GM18498 (cell line): ENCODE measurements around the gene ECE1.
A peak's percentile ranks its signal among the peaks of the same experiment; 100 is the strongest.

ENCODE experiments used
- ATAC-seq: cut with Tn5 transposase; IDR thresholded peaks from one replicate; pipeline ENCODE4 v1.9.1; 2021; ENCODE audit warnings: mild to moderate bottlenecking, moderate library complexity; ENCODE audit not compliant: unreplicated experiment

The ECE1 gene

DNA sequence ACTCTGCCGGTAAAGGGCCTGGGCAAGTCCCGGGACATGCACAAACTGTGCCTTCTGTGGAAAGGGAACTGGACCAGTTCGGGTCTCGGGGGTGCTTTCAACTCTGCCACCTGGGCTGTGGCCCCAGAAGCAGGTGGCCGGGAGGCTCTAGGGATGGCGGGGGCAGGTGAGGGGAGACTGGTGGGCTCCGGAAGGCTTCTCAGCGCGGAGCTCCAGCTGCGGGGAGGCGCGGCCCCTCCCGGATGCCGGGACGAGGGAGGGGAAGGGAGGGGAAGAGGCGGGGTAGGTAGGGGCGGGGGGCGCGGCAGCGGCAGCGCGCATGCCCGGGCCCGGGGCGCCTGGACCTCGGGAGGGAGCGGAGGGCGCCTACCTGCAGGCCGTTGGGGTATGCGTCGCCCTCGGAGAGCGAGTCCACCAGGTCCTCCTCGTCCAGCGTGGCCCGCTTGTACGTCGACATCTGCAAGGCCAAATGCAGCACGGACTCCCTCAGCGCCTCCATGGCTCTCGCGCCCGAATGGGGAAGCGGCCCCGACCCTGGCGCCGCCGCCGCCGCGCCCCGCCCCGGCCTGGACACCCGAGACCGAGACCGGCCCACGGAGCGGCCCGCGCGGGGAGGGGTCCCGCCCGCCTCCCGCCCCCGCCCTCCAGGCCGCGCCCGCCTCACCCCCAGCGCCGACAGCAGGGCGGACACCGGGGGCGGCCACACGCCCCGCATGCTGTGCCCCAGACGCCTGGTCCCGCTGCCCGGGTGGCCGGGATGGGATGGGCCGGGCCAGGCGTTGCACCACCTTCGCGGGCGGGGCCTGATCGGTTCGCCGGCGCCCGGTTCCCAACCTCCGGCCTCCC lies at the start of gene ECE1:
TSS of gene ECE1 (minus strand) at position 764 of the 846 bp plus-strand sequence. CDS start at position 715, 49 bp downstream.
- ATAC-seq: no peak

- no peak for ATAC-seq
Observed at GRCh38 chr1:21339356-21340229, 49.3 kb upstream of the ECE1 start.

GRCh38 chr1:21338573-21339355 lies 48.5 kb upstream of the ECE1 start:
- no peak for ATAC-seq

GRCh38 chr1:21337928-21338572 lies 47.8 kb upstream of the ECE1 start:
- no peak for ATAC-seq

- no peak for ATAC-seq
Observed at GRCh38 chr1:21337454-21337927, 47.2 kb upstream of the ECE1 start.

GRCh38 chr1:21337010-21337437 lies 46.8 kb upstream of the ECE1 start:
- ATAC-seq: no peak

DNA sequence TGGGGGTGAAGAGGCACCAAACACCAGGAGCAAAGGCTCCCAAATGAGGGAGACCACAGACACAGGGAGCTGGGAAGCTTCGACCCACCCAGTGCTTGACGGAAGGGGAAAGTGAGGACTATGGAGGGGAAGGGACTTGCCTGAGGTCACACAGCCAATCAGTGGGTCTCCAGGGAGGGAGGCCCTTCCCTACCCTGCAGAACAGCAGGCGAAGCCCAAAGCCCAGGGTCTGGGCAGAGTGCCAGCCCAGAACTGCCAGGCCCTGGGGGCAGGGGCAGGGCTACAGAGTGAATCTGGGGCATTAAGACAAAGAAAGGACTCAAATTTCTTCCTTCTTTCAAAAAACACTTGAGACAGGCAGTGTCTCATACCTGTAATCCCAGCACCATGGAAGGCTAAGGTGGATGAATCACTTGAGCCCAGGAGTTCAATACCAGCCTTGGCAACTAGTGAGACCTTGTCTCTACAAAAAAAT lies 45.5 kb upstream of the ECE1 start:
- ATAC-seq: no peak

DNA sequence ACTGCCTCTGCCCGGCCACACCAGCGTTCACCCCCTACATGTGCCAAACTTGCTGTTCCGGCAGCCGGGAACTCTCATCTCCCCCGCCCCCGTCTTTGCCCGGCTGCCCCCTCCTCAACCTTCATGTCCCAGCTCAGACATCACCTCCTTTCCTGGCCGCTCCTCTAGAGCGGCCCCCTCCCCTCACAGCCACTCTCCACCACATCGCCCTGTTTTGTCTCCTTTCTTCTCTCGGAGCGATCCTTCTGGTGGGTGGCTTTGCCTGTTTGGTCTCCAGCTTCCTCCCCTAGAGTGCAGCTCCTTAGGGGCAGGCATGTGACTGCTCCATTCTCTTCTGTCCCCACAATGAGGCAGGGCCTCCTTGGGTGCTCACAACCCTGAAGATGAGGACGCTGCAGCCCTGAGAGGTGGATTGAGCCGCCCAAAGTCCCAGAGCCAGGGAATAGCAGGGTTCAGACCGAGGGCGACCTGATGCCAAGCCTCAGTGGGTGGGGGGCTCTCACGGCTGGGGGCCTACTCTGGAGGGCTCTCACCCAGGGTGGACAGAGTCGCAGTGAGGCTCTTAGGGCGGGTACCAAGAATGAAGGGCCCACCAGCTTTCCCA lies 44.9 kb upstream of the ECE1 start:
- no peak for ATAC-seq

DNA sequence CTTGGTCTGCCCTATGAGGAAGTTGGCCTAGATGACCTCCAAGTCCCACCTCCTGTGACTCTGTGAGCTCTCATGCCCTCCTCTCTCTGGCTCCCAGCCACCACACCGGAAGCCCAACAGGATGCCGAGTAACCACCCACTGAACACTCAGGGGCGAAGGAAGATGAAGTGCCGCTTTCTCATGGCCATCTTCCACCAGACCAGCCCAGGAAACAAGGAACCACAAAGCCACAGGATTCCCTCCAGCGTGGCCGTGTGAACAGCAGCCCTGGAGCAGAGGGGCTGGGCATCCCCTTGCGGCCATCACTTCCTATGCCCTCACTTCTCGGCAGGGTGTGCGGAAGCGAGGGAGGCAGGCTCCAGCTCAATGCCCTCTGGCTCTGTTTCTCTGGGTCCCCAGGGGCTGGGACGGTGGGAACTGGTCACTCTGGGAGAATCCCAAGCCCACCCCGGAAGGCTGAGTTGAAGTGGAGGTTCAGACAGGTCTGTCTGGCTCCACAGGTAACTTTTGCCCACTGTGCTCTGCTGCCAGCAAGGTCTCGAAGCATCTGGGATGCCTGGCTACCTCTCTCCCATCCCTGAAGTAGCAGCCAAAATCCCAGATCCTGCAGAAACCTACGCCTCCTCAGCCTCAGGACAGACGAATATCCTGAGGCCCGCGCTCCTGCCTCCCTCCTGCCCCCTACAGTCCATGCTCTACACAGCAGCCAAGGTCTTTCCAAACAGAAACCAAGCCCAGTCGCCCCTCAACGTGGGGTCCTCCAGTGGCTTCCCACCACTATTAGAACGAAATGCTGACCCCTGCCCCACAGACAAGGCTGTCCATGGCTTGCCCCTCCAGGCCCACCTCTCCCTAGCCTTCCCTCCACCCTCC lies 44.2 kb upstream of the ECE1 start:
- peak; percentile 86 for ATAC-seq

DNA sequence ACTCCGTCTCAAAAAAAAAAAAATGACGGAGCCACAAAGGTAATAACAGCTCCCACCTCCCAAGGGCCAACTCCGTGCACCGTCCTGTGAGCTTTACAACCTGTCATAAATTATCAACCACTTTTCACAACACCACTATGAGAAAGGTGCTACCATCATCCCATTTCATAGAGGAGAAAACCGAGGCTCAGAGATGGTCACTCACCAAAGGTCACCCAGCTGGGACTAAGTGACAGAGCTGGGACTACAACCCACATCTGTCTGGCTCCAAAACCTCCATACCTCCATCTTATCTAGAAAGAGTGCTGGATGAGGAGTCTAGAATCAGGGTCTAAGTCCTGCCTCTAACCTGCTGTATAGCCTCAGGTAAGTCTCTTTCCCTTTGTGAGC lies 43.6 kb upstream of the ECE1 start:
- ATAC-seq: no peak

- ATAC-seq: no peak
Observed at GRCh38 chr1:21332554-21333311, 42.5 kb upstream of the ECE1 start.

DNA sequence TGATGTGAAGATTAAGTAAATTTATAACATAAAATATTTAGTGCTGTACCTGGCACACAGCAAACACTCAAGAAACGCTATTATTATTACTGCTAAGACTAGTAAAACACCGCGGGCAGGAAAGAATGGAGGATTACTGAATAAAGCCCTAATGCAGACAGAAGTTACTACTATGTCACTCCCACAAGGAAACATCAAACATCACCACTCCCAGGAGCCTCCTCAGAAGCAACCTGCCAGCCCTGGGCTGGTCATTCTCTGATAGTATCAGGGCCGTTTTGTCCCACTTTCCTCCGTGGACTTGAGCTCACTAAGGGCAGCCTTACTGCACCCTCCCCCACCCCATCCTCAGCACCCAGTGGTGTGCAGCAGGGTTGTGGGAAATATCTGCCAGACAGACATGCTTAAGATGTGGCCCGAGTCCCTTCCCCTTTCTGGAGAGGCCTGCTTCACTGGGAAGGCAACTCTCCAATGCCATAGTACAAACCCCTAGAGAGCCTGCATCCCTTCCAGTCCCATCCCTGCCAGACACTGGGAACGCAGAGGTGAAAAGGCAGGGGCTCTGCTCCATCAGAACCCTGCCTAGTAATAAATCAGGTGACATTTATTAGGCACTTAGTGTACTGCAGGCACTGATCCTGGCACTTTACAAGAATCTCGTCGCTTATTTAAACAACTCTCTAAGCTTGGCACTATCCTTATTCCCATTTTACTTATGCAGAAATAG lies 41.7 kb upstream of the ECE1 start:
- no peak for ATAC-seq

- no peak for ATAC-seq
Observed at GRCh38 chr1:21330544-21330943, 40.3 kb upstream of the ECE1 start.

- ATAC-seq: no peak
Observed at GRCh38 chr1:21329209-21329844, 39.1 kb upstream of the ECE1 start.

GRCh38 chr1:21327566-21328323 lies 37.5 kb upstream of the ECE1 start:
- ATAC-seq: no peak

DNA sequence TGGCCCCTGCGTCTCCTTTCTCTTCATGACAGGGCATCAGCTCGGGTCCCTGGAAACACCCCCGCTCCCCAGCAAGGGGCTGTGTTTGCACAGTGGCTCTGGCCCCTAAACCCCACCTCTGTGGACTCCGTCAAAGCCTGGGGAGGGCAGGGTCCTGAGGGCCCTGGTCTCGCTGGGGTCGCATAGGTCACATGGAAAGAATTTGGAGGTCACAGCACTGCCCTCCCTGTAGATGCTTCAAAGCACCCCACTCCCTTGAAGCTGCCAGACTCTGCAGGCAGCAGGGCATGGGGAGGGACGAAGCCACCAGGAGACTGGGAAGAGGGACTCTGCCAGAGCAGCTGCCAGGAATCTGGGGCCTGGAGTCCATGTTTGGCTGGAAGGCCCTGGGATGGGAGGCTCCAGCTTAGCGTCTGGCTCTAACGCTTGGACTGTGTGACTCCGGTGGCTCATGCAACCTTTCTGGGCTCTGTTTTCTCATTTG lies 36.6 kb upstream of the ECE1 start:
- no peak for ATAC-seq
